H1 (cell line): ENCODE results near the gene CAP1. TPM values are rescaled to one million over a fixed set of nuclear protein-coding genes. Genes with fewer than 3 reads are reported as not detected.

ENCODE experiments used
- CTCF ChIA-PET: fragments of 300-600 bp; sonication (Branson Sonifier 250); formaldehyde crosslinking; loops from one replicate; lab custom pipeline; 2021; ENCODE audit not compliant: partially characterized antibody; lab: Charles Lee
- POLR2A ChIA-PET: fragments of 300-600 bp; sonication (Branson Sonifier 250); formaldehyde crosslinking; loops from one replicate; lab custom pipeline; 2021; ENCODE audit warnings: inconsistent platforms; ENCODE audit not compliant: partially characterized antibody; lab: Charles Lee
- DNase-seq, 2 experiments: peaks; one replicate each; pipeline versions ENCODE4 v3.0.0 to v3.0.0-alpha.2; 2010 to 2022; ENCODE audit warnings: low spot score in 2 of 2, low read depth in 1 of 2, mixed read lengths in 1 of 2
- FAIRE-seq: peaks from 2 replicates; lab custom pipeline; 2011; peaks lifted over from hg19 to GRCh38; lab: Jason Lieb, UNC
- H2AFZ ChIP-seq: 2 replicates; pipeline ENCODE4 v1.8.1; 2012; ENCODE audit warnings: low read length, inconsistent platforms
- H2AK5ac ChIP-seq: 2 replicates; pipeline ENCODE4 v1.6.1; 2013; ENCODE audit warnings: low read depth, low read length
- H2BK120ac ChIP-seq: replicated peaks from 2 replicates; pipeline ENCODE3; 2013; ENCODE audit warnings: low read depth, low read length, inconsistent platforms
- H2BK12ac ChIP-seq: 2 replicates; pipeline ENCODE4 v1.6.1; 2013; ENCODE audit warnings: low read depth, low read length
- H2BK15ac ChIP-seq: 2 replicates; pipeline ENCODE4 v1.6.1; 2013; ENCODE audit warnings: low read length
- H2BK20ac ChIP-seq: 2 replicates; pipeline ENCODE4 v1.6.1; 2013; ENCODE audit warnings: low read length
- H2BK5ac ChIP-seq: 2 replicates; pipeline ENCODE4 v1.6.1; 2013; ENCODE audit warnings: low read depth, low read length
- H3K14ac ChIP-seq: 2 replicates; pipeline ENCODE4 v1.6.1; 2013; ENCODE audit warnings: inconsistent platforms; ENCODE audit not compliant: insufficient read length
- H3K18ac ChIP-seq: 2 replicates; pipeline ENCODE4 v1.6.1; 2013; ENCODE audit warnings: low read length; ENCODE audit errors: extremely low read depth
- H3K23ac ChIP-seq: 2 replicates; pipeline ENCODE4 v1.6.1; 2013; ENCODE audit warnings: inconsistent platforms; ENCODE audit not compliant: insufficient read length
- H3K23me2 ChIP-seq: 2 replicates; pipeline ENCODE4 v1.6.1; 2013; ENCODE audit warnings: low read depth, low read length
- H3K27ac ChIP-seq: 2 replicates; pipeline ENCODE4 v1.6.1; 2011; ENCODE audit warnings: low read depth, low read length, inconsistent platforms
- H3K27me3 ChIP-seq, 4 experiments: replicated peaks in 1 of 4; 1 replicate in 1 of 4; 2 replicates in 3 of 4; pipeline versions ENCODE4 v1.6.1 to v1.8.1; 2011 to 2013; ENCODE audit warnings: low read length in 3 of 4, mild to moderate bottlenecking in 3 of 4, inconsistent platforms in 2 of 4, mixed read lengths in 2 of 4, moderate library complexity in 1 of 4; ENCODE audit not compliant: control insufficient read depth in 3 of 4, insufficient read depth in 3 of 4; ENCODE audit errors: extremely low read depth in 1 of 4
- H3K36me3 ChIP-seq, 4 experiments: 2 replicates each; pipeline versions ENCODE4 v1.6.1 to v1.8.1; 2011 to 2013; ENCODE audit warnings: mild to moderate bottlenecking in 4 of 4, low read length in 3 of 4, moderate library complexity in 2 of 4, control low read depth in 1 of 4, inconsistent platforms in 1 of 4; ENCODE audit not compliant: insufficient read depth in 4 of 4, control insufficient read depth in 2 of 4
- H3K4ac ChIP-seq: replicated peaks from 2 replicates; pipeline ENCODE3; 2013; ENCODE audit warnings: low read length, low read depth, mixed read lengths, inconsistent platforms; ENCODE audit not compliant: insufficient read length
- H3K4me1 ChIP-seq, 4 experiments: replicated peaks in 1 of 4; 1 replicate in 1 of 4; 2 replicates in 3 of 4; pipeline versions ENCODE4 v1.6.1 to v1.8.1; 2011 to 2013; ENCODE audit warnings: low read length in 3 of 4, inconsistent platforms in 2 of 4, mixed read lengths in 1 of 4; ENCODE audit not compliant: insufficient read depth in 4 of 4, control insufficient read depth in 3 of 4
- H3K4me2 ChIP-seq, 2 experiments: 2 replicates each; pipeline versions ENCODE4 v1.6.1 to v1.8.1; 2011 to 2013; ENCODE audit warnings: low read depth in 2 of 2, low read length in 2 of 2, control low read depth in 1 of 2, inconsistent platforms in 1 of 2, mild to moderate bottlenecking in 1 of 2; ENCODE audit not compliant: insufficient read depth in 1 of 2
- H3K4me3 ChIP-seq, 4 experiments: fragments of 200-600, 300-600 bp in 1 of 4; sonication (generic), shearing (Covaris generic), sonication (Bioruptor Twin) in 1 of 4; 2 replicates each; pipeline versions ENCODE4 v1.5.1 to v1.8.1; 2011 to 2016; ENCODE audit warnings: low read length in 4 of 4, low read depth in 3 of 4, control low read depth in 2 of 4, inconsistent platforms in 2 of 4, mild to moderate bottlenecking in 2 of 4, mixed read lengths in 1 of 4, moderate library complexity in 1 of 4; ENCODE audit not compliant: insufficient read depth in 2 of 4; ENCODE audit errors: extremely low read depth in 1 of 4
- H3K56ac ChIP-seq: replicated peaks from 2 replicates; pipeline ENCODE3; 2013; ENCODE audit warnings: low read depth, mild to moderate bottlenecking, mixed read lengths, low read length, inconsistent platforms; ENCODE audit not compliant: insufficient read length
- H3K79me1 ChIP-seq: 2 replicates; pipeline ENCODE4 v1.6.1; 2013; ENCODE audit warnings: low read depth, low read length, control low read depth
- H3K79me2 ChIP-seq, 2 experiments: 2 replicates each; pipeline versions ENCODE4 v1.6.1 to v1.8.1; 2012 to 2013; ENCODE audit warnings: low read length in 2 of 2, mild to moderate bottlenecking in 2 of 2, inconsistent platforms in 1 of 2; ENCODE audit not compliant: insufficient read depth in 2 of 2, control insufficient read depth in 1 of 2
- H3K9ac ChIP-seq, 4 experiments: replicated peaks in 1 of 4; 1 replicate in 1 of 4; 2 replicates in 3 of 4; pipeline versions ENCODE4 v1.6.1 to v1.8.1; 2011 to 2013; ENCODE audit warnings: low read depth in 3 of 4, low read length in 3 of 4, control low read depth in 2 of 4, mild to moderate bottlenecking in 2 of 4, moderate library complexity in 2 of 4, inconsistent platforms in 1 of 4; ENCODE audit errors: extremely low read depth in 1 of 4
- H3K9me3 ChIP-seq, 2 experiments: 2 replicates each; pipeline versions ENCODE4 v1.6.1 to v1.8.1; 2012 to 2013; ENCODE audit warnings: mild to moderate bottlenecking in 2 of 2, moderate library complexity in 2 of 2, control low read depth in 1 of 2, inconsistent platforms in 1 of 2, low read depth in 1 of 2, low read length in 1 of 2, mixed read lengths in 1 of 2; ENCODE audit not compliant: insufficient read depth in 2 of 2
- H4K20me1 ChIP-seq, 2 experiments: replicated peaks in 1 of 2; 2 replicates each; pipeline versions ENCODE3 to v1.8.1; 2011 to 2013; ENCODE audit warnings: inconsistent platforms in 2 of 2, low read length in 2 of 2, mild to moderate bottlenecking in 1 of 2; ENCODE audit not compliant: insufficient read depth in 2 of 2, control insufficient read depth in 1 of 2
- H4K5ac ChIP-seq: 2 replicates; pipeline ENCODE4 v1.6.1; 2013; ENCODE audit warnings: low read length, low read depth, mixed read lengths, inconsistent platforms; ENCODE audit not compliant: insufficient read length
- H4K8ac ChIP-seq: 2 replicates; pipeline ENCODE4 v1.8.0; 2013; ENCODE audit warnings: mild to moderate bottlenecking, moderate library complexity, low read length, inconsistent platforms; ENCODE audit not compliant: insufficient read depth; ENCODE audit errors: extremely low read depth
- H4K91ac ChIP-seq: replicated peaks from 2 replicates; pipeline ENCODE3; 2013; ENCODE audit warnings: low read length, mixed read lengths, inconsistent platforms; ENCODE audit not compliant: insufficient read length
- CTCF ChIP-seq, 3 experiments: IDR thresholded peaks; 1 replicate in 2 of 3; 2 replicates in 1 of 3; pipeline versions ENCODE4 v1.5.1 to v1.6.1; 2011; ENCODE audit warnings: low read length in 3 of 3, mild to moderate bottlenecking in 3 of 3, inconsistent platforms in 2 of 3, low read depth in 1 of 3, moderate library complexity in 1 of 3; ENCODE audit not compliant: insufficient read depth in 1 of 3; ENCODE audit errors: control extremely low read depth in 1 of 3
- GTF2F1 ChIP-seq: IDR thresholded peaks from 2 replicates; pipeline ENCODE4 v1.6.1; 2012; ENCODE audit warnings: low read depth, low read length, improper control_type of control experiment, borderline replicate concordance
- KDM5A ChIP-seq: fragments of 200-600 bp; IDR thresholded peaks from 2 replicates; pipeline ENCODE4 v1.7.1; 2012; ENCODE audit warnings: mild to moderate bottlenecking, low read length, inconsistent platforms, mixed read lengths
- RAD21 ChIP-seq, 2 experiments: IDR thresholded peaks in 1 of 2; conservative IDR thresholded peaks in 1 of 2; 2 replicates each; pipeline ENCODE4 v1.6.1; 2011; ENCODE audit warnings: low read depth in 2 of 2, low read length in 2 of 2, improper control_type of control experiment in 1 of 2, inconsistent platforms in 1 of 2, mild to moderate bottlenecking in 1 of 2, moderate library complexity in 1 of 2
- SP2 ChIP-seq: IDR thresholded peaks from 2 replicates; pipeline ENCODE4 v1.6.1; 2012; ENCODE audit warnings: mild to moderate bottlenecking, low read length, inconsistent platforms
- YY1 ChIP-seq: IDR thresholded peaks from 2 replicates; pipeline ENCODE4 v1.6.1; 2011; ENCODE audit warnings: low read depth, mild to moderate bottlenecking, low read length
- WGBS, 2 experiments: shearing (Covaris generic) in 1 of 2; methylation state at CpG; one replicate each; pipeline versions ENCODE4 v1.1.6 to v1.1.7; 2013 to 2015; ENCODE audit warnings: low lambda C conversion rate in 2 of 2, mixed read lengths in 2 of 2, inconsistent platforms in 1 of 2, low coverage in 1 of 2, missing lambda C conversion rate in 1 of 2; ENCODE audit not compliant: insufficient replicate concordance in 2 of 2, insufficient coverage in 1 of 2, insufficient read length in 1 of 2; ENCODE audit errors: extremely low coverage in 1 of 2, missing lambda C conversion rate in 1 of 2; 5-methylcytosine and 5-hydroxymethylcytosine counted together
- polyA plus RNA-seq, 7 experiments: library from polyadenylated mRNA; depleted of rRNA in 3 of 7; stranded (reverse) in 5 of 7; unstranded in 2 of 7; fragments of >200 nt in 5 of 7; fragments of 200-250 nt in 2 of 7; gene quantifications; 1 replicate in 5 of 7; 2 replicates in 1 of 7; 4 replicates in 1 of 7; pipeline versions ENCODE4 v1.2.1 to v1.2.3, GENCODE V29; 2011 to 2013; ENCODE audit warnings: missing spikeins in 2 of 7, mixed read lengths in 2 of 7
- total RNA-seq: library from RNA; stranded (reverse); fragmentation: NEBNext Ultra II Directional; extraction: Animal tissue kit (Norgen Biotek cat#: 25700); gene quantifications from 2 replicates; pipeline ENCODE4 v1.2.1, GENCODE V29; 2021

The CAP1 gene
- total and polyA plus RNA-seq, 2 of the 8 experiments (the other 6 are each of a cell fraction or from before 2014, with no cell fraction given), result 140 to 295 TPM

- ChIA-PET CTCF (interaction anchor here (0.7 to 1.7 kb wide), 10 partner anchors 10 to 219 kb away, joined by 3 to 6 read pairs (median 3); no protein-coding TSS in a partner anchor), POLR2A (interaction anchor here (1.6 kb wide), 1 partner anchor 22 kb away, joined by 7 read pairs; the partner anchor contains the start of gene CAP1)
- Histone ChIP-seq H3K14ac (no peak overlapping the region), H2BK20ac (no peak overlapping the region), H4K91ac (no peak overlapping the region), H3K4me3 (no peak overlapping the region), H3K18ac (no peak overlapping the region), H3K27ac (no peak overlapping the region), H3K4ac (no peak overlapping the region), H2AK5ac (no peak overlapping the region), H3K4me2 (no peak overlapping the region), H2BK15ac (no peak overlapping the region), H3K23me2 (no peaks in the 10 kb centered on the region), H3K36me3 (no peaks in the 10 kb centered on the region), H3K9me3 (0 out of 4 replicates have a peak, but pooled peaks cover 0 to 4% of the 10 kb centered on the region in 2 experiments), H3K79me2 (no peaks in the 10 kb centered on the region), H4K20me1 (no peaks in the 10 kb centered on the region), H2BK12ac (no peak overlapping the region), H3K23ac (no peak overlapping the region), H4K8ac (no peak overlapping the region), H3K56ac (no peak overlapping the region), H2BK120ac (no peak overlapping the region), H3K27me3 (no peaks in the 10 kb centered on the region), H4K5ac (no peak overlapping the region), H3K4me1 (no peaks in the 10 kb centered on the region; a peak in 1 of 7 replicates), H2AFZ (peak overlapping the region; percentile 77; the same call in 1 of the 2 replicates), H3K79me1 (no peaks in the 10 kb centered on the region), H3K9ac (no peak overlapping the region), H2BK5ac (no peak overlapping the region)
- peak; percentile 36 for FAIRE-seq
- TF ChIP-seq RAD21 (IDR thresholded peaks at IDR 0.05 in 1 of 2, conservative IDR thresholded peaks at IDR 0.05 in 1 of 2; ENCODE audit: low read depth in 2 of 2, low read length in 2 of 2) (peak; percentile 23 to 39; a peak in 3 of 4 replicates), SP2 (no peak), YY1 (no peak), CTCF (IDR thresholded peaks at IDR 0.05; ENCODE audit: control extremely low read depth in 1 of 3, insufficient read depth in 1 of 3, low read depth in 1 of 3, low read length in 3 of 3) (peak in 2 of 3 experiments; percentile 20 to 49; a peak in 2 of 4 replicates), KDM5A (no peak), GTF2F1 (no peak)
- 85% methylated on average over 5 of the region's 5 CpGs; no CpG with 5 or more reads in 1 of the 2 experiments for WGBS, 2 experiments
- DNase-seq, result no peak
Measured at GRCh38 chr1:40017951-40018575, 22.5 kb upstream of the CAP1 start.
